HepG2 (cell line): ENCODE measurements around the gene CNFN. TPM values are rescaled to one million over a fixed set of nuclear protein-coding genes. Genes with fewer than 3 reads are reported as not detected.

ENCODE experiments used
- CREB1 ChIP-seq, 2 experiments: fragments of 450-650 bp in 1 of 2; IDR thresholded peaks; 2 replicates each; pipeline ENCODE4 v1.6.1; 2016 to 2017; ENCODE audit warnings: control low read depth in 1 of 2, mild to moderate bottlenecking in 1 of 2, missing compliant biosample characterization in 1 of 2, missing genetic modification characterization in 1 of 2
- FOXM1 ChIP-seq: sonication (generic); formaldehyde crosslinking; IDR thresholded peaks from 2 replicates; pipeline ENCODE4 v1.5.0; 2020; ENCODE audit warnings: missing genetic modification reagents
- HIVEP1 ChIP-seq: sonication (generic); formaldehyde crosslinking; IDR thresholded peaks from 2 replicates; pipeline ENCODE4 v1.4.0; 2020; ENCODE audit warnings: mild to moderate bottlenecking, missing genetic modification reagents
- HMG20B ChIP-seq: conservative IDR thresholded peaks from 2 replicates; pipeline ENCODE4 v1.6.1; 2016; ENCODE audit warnings: missing genetic modification reagents, missing compliant biosample characterization
- HNRNPL ChIP-seq: fragments of 200-400 bp; formaldehyde crosslinking; IDR thresholded peaks from 2 replicates; pipeline ENCODE4 v1.6.1; 2017; ENCODE audit warnings: mild to moderate bottlenecking, low read depth, low read length
- KDM1A ChIP-seq: IDR thresholded peaks from 2 replicates; pipeline ENCODE4 v1.6.1; 2016; ENCODE audit warnings: missing compliant biosample characterization
- PITX1 ChIP-seq: sonication (generic); formaldehyde crosslinking; IDR thresholded peaks from 2 replicates; pipeline ENCODE4 v1.5.1; 2020; ENCODE audit warnings: mild to moderate bottlenecking, missing genetic modification reagents
- RNF2 ChIP-seq: fragments of 450-650 bp; conservative IDR thresholded peaks from 2 replicates; pipeline ENCODE4 v1.6.1; 2016; ENCODE audit warnings: low read depth
- STAT5B ChIP-seq: sonication (generic); formaldehyde crosslinking; IDR thresholded peaks from 2 replicates; pipeline ENCODE4 v1.4.0; 2020; ENCODE audit warnings: missing genetic modification reagents
- TBL1XR1 ChIP-seq: fragments of 150-350 bp; IDR thresholded peaks from 2 replicates; pipeline ENCODE4 v1.6.1; 2014; ENCODE audit warnings: borderline replicate concordance, low read length; ENCODE audit not compliant: partially characterized antibody
- ZFP1 ChIP-seq: IDR thresholded peaks from 2 replicates; pipeline ENCODE4 v1.6.1; 2016
- ZNF207 ChIP-seq: fragments of 450-650 bp; IDR thresholded peaks from 2 replicates; pipeline ENCODE4 v1.6.1; 2016; ENCODE audit warnings: antibody characterized with exemption, borderline replicate concordance
- ZNF292 ChIP-seq: sonication (generic); formaldehyde crosslinking; IDR thresholded peaks from 2 replicates; pipeline ENCODE4 v1.8.1; 2022; ENCODE audit warnings: mild to moderate bottlenecking, low read depth, missing genetic modification reagents, borderline replicate concordance
- ZNF33A ChIP-seq: sonication (generic); formaldehyde crosslinking; IDR thresholded peaks from 2 replicates; pipeline ENCODE4 v1.5.1; 2020; ENCODE audit warnings: missing genetic modification reagents, mild to moderate bottlenecking, moderate library complexity, borderline replicate concordance
- ZNF567 ChIP-seq: sonication (generic); formaldehyde crosslinking; IDR thresholded peaks from 2 replicates; pipeline ENCODE4 v1.8.1; 2023; ENCODE audit warnings: mild to moderate bottlenecking, missing genetic modification reagents, borderline replicate concordance
- polyA plus RNA-seq, 8 experiments: library from polyadenylated mRNA; depleted of rRNA in 3 of 8; stranded (reverse) in 7 of 8; unstranded in 1 of 8; fragments of >200 nt; fragmentation: Illumina TruSeq in 4 of 8; extraction: Trizol in 4 of 8; gene quantifications; 2 replicates each; pipeline versions ENCODE4 v1.2.1 to v1.2.3, GENCODE V29; 2011 to 2016; ENCODE audit warnings: low read depth in 4 of 8, missing spikeins in 1 of 8, mixed read lengths in 1 of 8; ENCODE audit not compliant: insufficient read depth in 1 of 8
- total RNA-seq, 5 experiments: library from RNA; depleted of rRNA; stranded (reverse); fragments of >200 nt; fragmentation: Illumina TruSeq; extraction: Trizol; gene quantifications; 2 replicates each; pipeline ENCODE4 v1.2.3, GENCODE V29; 2016; ENCODE audit warnings: low read depth in 1 of 5
- TF ChIP-seq, protein P1 (sequence below): sonication (generic); formaldehyde crosslinking; IDR thresholded peaks from 2 replicates; pipeline ENCODE4 v1.9.0; 2021; ENCODE audit warnings: missing genetic modification reagents, borderline replicate concordance
- TF ChIP-seq, protein P2 (sequence below): sonication (generic); formaldehyde crosslinking; IDR thresholded peaks from 2 replicates; pipeline ENCODE4 v1.9.0; 2022; ENCODE audit warnings: low read depth, missing genetic modification reagents
- TF ChIP-seq, protein P3 (sequence below): IDR thresholded peaks from 2 replicates; pipeline ENCODE4 v1.6.1; 2016
- TF ChIP-seq, protein P4 (sequence below): sonication (generic); formaldehyde crosslinking; IDR thresholded peaks from 2 replicates; pipeline ENCODE4 v1.5.0; 2020; ENCODE audit warnings: mild to moderate bottlenecking, missing genetic modification reagents, borderline replicate concordance

The CNFN gene
- total and polyA plus RNA-seq, 2 of the 13 experiments (the other 11 are each of a cell fraction or from before 2014, with no cell fraction given), result 0.35 to 1.1 TPM

DNA sequence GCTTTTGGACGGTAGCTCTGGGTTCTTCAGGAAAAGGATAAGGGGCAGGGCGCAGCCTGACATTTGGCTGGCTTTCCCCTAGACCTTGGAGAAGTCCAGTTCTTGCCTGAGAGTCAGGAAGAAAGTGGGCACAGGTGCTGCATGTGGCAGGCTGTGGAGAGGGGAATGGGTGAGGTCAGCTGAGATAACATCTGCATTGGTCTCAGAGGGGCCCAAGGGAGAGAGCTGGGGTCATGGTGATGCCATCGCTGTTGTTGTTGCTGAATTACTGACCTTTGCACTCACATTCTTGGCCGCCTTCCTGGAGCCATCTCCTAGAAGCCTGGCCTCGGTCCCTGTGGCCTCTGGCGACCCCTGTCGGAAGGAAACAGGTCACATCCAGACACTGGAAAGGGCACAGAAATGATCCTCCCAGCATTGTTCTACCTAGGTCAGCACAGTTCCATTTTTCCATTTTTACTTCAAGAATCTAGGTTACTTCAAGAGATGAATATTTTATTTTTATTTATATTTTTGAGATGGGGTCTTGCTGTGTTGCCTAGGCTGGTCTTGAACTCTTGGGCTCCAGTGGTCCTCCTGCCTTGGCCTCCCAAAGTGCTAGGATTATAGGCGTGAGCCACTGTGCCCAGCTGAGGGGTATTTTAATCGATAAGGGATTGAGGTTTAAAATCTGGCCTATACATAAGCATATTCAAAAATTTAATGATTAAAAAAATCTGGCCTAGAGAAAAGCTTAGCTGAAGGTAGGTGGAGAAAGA is 43.6 kb upstream of the CNFN start (continued):
- TF ChIP-seq, protein P1, sequence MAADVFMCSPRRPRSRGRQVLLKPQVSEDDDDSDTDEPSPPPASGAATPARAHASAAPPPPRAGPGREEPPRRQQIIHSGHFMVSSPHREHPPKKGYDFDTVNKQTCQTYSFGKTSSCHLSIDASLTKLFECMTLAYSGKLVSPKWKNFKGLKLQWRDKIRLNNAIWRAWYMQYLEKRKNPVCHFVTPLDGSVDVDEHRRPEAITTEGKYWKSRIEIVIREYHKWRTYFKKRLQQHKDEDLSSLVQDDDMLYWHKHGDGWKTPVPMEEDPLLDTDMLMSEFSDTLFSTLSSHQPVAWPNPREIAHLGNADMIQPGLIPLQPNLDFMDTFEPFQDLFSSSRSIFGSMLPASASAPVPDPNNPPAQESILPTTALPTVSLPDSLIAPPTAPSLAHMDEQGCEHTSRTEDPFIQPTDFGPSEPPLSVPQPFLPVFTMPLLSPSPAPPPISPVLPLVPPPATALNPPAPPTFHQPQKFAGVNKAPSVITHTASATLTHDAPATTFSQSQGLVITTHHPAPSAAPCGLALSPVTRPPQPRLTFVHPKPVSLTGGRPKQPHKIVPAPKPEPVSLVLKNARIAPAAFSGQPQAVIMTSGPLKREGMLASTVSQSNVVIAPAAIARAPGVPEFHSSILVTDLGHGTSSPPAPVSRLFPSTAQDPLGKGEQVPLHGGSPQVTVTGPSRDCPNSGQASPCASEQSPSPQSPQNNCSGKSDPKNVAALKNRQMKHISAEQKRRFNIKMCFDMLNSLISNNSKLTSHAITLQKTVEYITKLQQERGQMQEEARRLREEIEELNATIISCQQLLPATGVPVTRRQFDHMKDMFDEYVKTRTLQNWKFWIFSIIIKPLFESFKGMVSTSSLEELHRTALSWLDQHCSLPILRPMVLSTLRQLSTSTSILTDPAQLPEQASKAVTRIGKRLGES (CRISPR knock-in tag), result no peak
- TF ChIP-seq CREB1 (IDR thresholded peaks at IDR 0.05) (0 out of 2 replicates have a peak, but pooled peaks have one; percentile 9), CREB1 (CRISPR knock-in tag; IDR thresholded peaks at IDR 0.05) (no peak; the same call in 1 of the 2 replicates), PITX1 (CRISPR knock-in tag) (0 out of 2 replicates have a peak, but pooled peaks have one; percentile 25), RNF2 (0 out of 2 replicates have a peak, but pooled peaks have one; percentile 28), HMG20B (CRISPR knock-in tag) (0 out of 2 replicates have a peak, but pooled peaks have one; percentile 27), ZFP1 (CRISPR knock-in tag) (peak; percentile 73; the same call in 1 of the 2 replicates), STAT5B (CRISPR knock-in tag) (no peak), HIVEP1 (CRISPR knock-in tag) (no peak), FOXM1 (CRISPR knock-in tag) (no peak), ZNF33A (CRISPR knock-in tag) (no peak; the same call in 1 of the 2 replicates), TBL1XR1 (peak; percentile 35), ZNF292 (CRISPR knock-in tag) (no peak; the same call in 1 of the 2 replicates), ZNF567 (CRISPR knock-in tag) (no peak), KDM1A (CRISPR knock-in tag) (0 out of 2 replicates have a peak, but pooled peaks have one; percentile 37), ZNF207 (no peak), HNRNPL (no peak)
- TF ChIP-seq, protein P2, sequence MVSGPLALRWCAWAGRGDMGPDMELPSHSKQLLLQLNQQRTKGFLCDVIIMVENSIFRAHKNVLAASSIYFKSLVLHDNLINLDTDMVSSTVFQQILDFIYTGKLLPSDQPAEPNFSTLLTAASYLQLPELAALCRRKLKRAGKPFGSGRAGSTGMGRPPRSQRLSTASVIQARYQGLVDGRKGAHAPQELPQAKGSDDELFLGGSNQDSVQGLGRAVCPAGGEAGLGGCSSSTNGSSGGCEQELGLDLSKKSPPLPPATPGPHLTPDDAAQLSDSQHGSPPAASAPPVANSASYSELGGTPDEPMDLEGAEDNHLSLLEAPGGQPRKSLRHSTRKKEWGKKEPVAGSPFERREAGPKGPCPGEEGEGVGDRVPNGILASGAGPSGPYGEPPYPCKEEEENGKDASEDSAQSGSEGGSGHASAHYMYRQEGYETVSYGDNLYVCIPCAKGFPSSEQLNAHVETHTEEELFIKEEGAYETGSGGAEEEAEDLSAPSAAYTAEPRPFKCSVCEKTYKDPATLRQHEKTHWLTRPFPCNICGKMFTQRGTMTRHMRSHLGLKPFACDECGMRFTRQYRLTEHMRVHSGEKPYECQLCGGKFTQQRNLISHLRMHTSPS (CRISPR knock-in tag), result peak; percentile 88
- TF ChIP-seq, protein P3, sequence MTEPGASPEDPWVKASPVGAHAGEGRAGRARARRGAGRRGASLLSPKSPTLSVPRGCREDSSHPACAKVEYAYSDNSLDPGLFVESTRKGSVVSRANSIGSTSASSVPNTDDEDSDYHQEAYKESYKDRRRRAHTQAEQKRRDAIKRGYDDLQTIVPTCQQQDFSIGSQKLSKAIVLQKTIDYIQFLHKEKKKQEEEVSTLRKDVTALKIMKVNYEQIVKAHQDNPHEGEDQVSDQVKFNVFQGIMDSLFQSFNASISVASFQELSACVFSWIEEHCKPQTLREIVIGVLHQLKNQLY, result 0 out of 2 replicates have a peak, but pooled peaks have one; percentile 37
- TF ChIP-seq, protein P4, sequence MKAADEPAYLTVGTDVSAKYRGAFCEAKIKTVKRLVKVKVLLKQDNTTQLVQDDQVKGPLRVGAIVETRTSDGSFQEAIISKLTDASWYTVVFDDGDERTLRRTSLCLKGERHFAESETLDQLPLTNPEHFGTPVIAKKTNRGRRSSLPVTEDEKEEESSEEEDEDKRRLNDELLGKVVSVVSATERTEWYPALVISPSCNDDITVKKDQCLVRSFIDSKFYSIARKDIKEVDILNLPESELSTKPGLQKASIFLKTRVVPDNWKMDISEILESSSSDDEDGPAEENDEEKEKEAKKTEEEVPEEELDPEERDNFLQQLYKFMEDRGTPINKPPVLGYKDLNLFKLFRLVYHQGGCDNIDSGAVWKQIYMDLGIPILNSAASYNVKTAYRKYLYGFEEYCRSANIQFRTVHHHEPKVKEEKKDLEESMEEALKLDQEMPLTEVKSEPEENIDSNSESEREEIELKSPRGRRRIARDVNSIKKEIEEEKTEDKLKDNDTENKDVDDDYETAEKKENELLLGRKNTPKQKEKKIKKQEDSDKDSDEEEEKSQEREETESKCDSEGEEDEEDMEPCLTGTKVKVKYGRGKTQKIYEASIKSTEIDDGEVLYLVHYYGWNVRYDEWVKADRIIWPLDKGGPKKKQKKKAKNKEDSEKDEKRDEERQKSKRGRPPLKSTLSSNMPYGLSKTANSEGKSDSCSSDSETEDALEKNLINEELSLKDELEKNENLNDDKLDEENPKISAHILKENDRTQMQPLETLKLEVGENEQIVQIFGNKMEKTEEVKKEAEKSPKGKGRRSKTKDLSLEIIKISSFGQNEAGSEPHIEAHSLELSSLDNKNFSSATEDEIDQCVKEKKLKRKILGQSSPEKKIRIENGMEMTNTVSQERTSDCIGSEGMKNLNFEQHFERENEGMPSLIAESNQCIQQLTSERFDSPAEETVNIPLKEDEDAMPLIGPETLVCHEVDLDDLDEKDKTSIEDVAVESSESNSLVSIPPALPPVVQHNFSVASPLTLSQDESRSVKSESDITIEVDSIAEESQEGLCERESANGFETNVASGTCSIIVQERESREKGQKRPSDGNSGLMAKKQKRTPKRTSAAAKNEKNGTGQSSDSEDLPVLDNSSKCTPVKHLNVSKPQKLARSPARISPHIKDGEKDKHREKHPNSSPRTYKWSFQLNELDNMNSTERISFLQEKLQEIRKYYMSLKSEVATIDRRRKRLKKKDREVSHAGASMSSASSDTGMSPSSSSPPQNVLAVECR (CRISPR knock-in tag), result no peak
